GM12892 (cell line): ENCODE results near the gene MDH2.
"Not testable (repeated sequence)": the region's sequence is repeated elsewhere in the genome, so short reads cannot be mapped to it uniquely, and the experiment has no call there.

Experiments used
- DNase-seq: peaks from one replicate; pipeline ENCODE4 v3.0.0; 2011; ENCODE audit not compliant: insufficient read length
- FAIRE-seq: peaks from 2 replicates; lab custom pipeline; 2011; peaks lifted over from hg19 to GRCh38; lab: Jason Lieb, UNC
- POLR2A ChIP-seq: IDR thresholded peaks from 2 replicates; pipeline ENCODE4 v1.6.1; 2011; ENCODE audit warnings: low read depth, low read length, control low read depth
- POLR2AphosphoS5 ChIP-seq: IDR thresholded peaks from 2 replicates; pipeline ENCODE4 v1.6.1; 2011; ENCODE audit warnings: low read depth, low read length, control low read depth
- TAF1 ChIP-seq: IDR thresholded peaks from 2 replicates; pipeline ENCODE4 v1.6.1; 2011; ENCODE audit warnings: low read depth, mild to moderate bottlenecking, control low read depth, low read length, borderline replicate concordance

Gene MDH2

GRCh38 chr7:76077435-76077834 lies 29.5 kb downstream of the MDH2 start:
- no peak for DNase-seq
- TF ChIP-seq POLR2A = no peak
- no peak for TF ChIP-seq TAF1
- no peak for TF ChIP-seq POLR2AphosphoS5
- no peak for FAIRE-seq

GRCh38 chr7:76080204-76080603 lies 32.3 kb downstream of the MDH2 start:
- DNase-seq (no peak), FAIRE-seq (no peak)
- TF ChIP-seq TAF1 (no peak), POLR2AphosphoS5 (no peak), POLR2A (no peak)

- not testable (repeated sequence) for DNase-seq, FAIRE-seq
Measured at GRCh38 chr7:76084115-76084514, 36.2 kb downstream of the MDH2 start.

DNA sequence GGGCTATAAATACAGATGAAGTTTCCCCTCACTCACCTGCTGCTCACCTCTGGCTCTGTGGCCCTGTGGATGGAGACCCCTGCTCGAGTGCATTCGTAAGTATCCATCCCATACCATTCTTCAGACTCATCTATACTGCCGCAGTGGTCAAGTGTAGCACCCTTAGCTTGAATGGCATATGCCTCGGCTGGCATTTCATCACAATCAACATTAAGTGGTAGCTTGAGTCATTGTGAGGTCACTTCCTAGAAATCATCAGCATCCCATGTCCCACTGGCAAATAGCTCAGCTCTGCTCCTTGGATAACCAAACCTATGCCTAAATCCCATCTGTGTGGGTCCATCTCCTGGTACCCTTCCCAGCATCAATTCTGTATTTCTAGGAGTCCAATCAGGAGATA lies 38.2 kb downstream of the MDH2 start:
- FAIRE-seq (no peak), DNase-seq (no peak)
- TF ChIP-seq POLR2A (no peak), TAF1 (no peak), POLR2AphosphoS5 (no peak)

- not testable (repeated sequence) for DNase-seq, FAIRE-seq
Measured at GRCh38 chr7:76087362-76087791, 39.5 kb downstream of the MDH2 start.

DNA sequence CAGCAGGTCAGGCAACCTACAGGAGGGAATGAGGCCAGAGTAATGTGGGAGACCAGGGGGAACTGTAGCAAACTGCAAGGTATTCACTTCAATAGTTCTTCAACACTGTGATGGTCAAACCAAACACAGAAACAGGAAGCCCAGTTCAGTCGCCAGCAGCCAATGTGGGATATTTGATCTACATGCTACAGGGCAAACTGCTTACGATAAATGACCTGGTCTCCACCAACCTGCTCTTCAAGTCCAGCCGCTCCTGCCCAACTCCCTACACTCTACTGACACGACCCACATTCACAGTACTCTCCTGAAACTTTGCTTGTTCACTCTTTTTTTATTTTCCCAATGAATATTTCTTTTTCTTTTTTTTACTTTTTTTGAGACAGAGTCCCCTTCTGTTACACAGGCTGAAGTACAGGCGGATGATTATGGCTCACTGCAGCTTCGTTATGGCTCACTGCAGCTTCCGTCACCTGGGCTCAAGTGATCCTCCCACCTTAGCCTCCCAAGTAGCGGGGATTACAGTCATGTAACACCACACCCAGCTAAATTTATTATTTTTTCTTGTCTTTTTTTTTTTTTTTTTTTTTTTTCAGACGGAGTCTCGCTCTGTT lies 42.1 kb downstream of the MDH2 start:
- DNase-seq (no peak), FAIRE-seq (no peak)
- no peak for TF ChIP-seq POLR2A
- TF ChIP-seq POLR2AphosphoS5 = no peak
- TF ChIP-seq TAF1 = no peak

DNA sequence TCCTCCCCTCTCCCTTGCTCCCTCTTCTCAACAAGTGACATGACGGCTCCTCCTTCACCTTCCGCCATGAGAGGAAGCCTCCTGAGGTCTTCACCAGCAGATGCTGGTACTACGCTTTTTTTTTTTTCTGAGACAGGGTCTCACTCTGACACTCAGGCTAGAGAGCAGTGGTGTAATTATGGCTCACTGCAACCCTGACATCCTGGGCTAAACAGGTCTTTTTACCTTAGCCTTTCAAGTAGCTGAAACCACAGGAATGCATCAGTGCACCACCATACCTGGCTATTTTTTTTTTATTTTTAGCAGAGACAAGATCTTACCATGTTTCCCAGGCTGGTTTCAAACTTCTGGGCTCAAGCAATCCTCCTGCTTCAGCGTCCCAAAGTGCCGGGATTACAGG lies 43.6 kb downstream of the MDH2 start:
- no peak for TF ChIP-seq POLR2AphosphoS5
- TF ChIP-seq POLR2A = no peak
- TF ChIP-seq TAF1 = no peak
- no peak for DNase-seq
- no peak for FAIRE-seq

DNA sequence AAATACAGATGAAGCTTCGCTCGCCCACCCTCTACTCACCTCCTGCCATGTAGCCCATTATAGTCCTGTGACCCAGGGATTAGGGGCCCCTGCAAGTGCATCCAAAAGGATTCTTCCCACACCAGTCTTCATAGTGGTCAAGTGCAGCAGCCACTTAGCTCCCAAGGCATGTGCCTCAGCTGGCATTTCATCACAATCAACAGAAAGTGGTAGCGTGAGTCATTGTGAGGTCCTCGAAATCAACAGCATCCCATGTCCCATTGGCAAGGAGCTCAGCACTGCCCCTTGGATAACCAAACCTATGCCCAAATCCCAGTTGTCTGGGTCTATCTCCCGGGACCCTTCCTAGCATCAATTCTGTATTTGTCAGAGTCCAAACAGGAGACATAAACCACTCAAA lies 45.6 kb downstream of the MDH2 start:
- DNase-seq, FAIRE-seq: not testable (repeated sequence)

GRCh38 chr7:76094326-76094725 lies 46.4 kb downstream of the MDH2 start:
- DNase-seq, FAIRE-seq: not testable (repeated sequence)

DNA sequence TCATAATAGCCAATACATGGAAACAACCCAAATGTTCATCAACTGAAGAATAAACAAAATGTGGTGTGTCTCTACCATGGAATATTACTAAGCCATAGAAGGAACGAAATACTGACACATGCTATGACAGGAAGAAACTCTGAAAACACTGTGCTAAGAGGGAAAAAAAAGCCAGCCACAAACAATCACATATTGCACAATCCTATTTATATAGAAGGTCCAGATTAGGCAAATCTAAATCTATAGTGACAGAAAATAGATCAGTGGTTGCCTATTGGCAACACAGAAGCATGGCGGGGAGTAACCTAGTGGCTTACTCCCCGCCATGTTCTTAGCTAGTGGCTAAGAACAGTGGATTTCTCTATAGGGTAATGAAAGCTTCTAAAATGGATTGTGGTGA lies 48.0 kb downstream of the MDH2 start:
- no peak for DNase-seq
- TF ChIP-seq POLR2A = no peak
- no peak for TF ChIP-seq POLR2AphosphoS5
- no peak for TF ChIP-seq TAF1
- FAIRE-seq = no peak

- DNase-seq, FAIRE-seq: not testable (repeated sequence)
Measured at GRCh38 chr7:76101693-76102437, 54.0 kb downstream of the MDH2 start.

DNA sequence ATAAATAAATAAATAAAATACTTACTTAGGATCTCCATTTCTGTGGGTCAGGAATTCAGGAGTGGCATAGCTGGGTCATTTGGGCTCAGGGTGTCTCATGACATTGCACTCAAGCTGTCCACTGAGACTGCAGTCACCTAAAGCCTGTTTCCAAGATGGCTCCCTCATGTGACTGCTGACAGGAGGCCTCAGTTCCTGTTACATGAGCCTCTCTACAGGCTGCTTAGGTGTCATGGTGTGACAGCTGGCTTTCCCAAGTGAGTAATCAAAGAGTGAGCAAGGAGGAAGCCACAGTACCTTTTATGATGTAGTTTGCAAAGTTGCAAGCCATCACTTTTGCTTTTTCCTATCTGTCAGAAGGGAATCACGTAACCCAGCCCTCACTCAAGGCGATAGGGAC lies 55.9 kb downstream of the MDH2 start:
- not testable (repeated sequence) for DNase-seq, FAIRE-seq

DNA sequence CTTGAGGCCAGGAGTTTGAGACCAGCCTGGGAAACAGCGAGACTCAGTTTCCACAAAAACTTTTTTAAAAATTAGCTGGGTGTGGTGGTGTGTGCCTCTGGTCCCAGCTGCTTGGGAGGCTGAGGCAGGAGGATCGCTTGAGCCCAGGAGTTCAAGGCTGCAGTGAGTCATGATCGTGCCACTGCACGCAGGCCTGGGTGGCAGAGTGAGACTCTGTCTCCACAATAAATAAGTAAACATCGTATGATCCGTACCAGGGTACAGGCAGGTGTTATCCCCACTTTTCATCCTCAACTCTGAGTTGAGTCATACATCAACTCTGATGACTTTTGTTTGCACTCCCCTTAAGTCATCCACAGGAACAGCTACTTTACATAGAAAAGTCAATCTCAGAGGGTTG lies 58.2 kb downstream of the MDH2 start:
- not testable (repeated sequence) for DNase-seq, FAIRE-seq
